GM06990 (cell line): ENCODE results near the gene ZBTB20.

ENCODE experiments used
- DNase-seq: peaks from one replicate; pipeline ENCODE4 v3.0.0-alpha.2; 2011; ENCODE audit not compliant: insufficient read length; ENCODE audit errors: extremely low read depth
- H3K27me3 ChIP-seq: replicated peaks from 2 replicates; pipeline ENCODE4 v1.6.0; 2011; ENCODE audit warnings: low read length; ENCODE audit not compliant: control insufficient read depth, insufficient read depth
- H3K36me3 ChIP-seq: 2 replicates; pipeline ENCODE4 v1.5.1; 2011; ENCODE audit warnings: low read length; ENCODE audit not compliant: control insufficient read depth, insufficient read depth
- H3K4me3 ChIP-seq: replicated peaks from 2 replicates; pipeline ENCODE4 v1.5.1; 2011; ENCODE audit warnings: low read depth, mild to moderate bottlenecking, control low read depth, low read length
- TF ChIP-seq, protein P1 (sequence below): IDR thresholded peaks from 2 replicates; pipeline ENCODE4 v1.5.1; 2011; ENCODE audit warnings: low read length, control low read depth, mild to moderate bottlenecking, inconsistent platforms; ENCODE audit not compliant: insufficient read depth, poor library complexity, severe bottlenecking

Gene ZBTB20

DNA sequence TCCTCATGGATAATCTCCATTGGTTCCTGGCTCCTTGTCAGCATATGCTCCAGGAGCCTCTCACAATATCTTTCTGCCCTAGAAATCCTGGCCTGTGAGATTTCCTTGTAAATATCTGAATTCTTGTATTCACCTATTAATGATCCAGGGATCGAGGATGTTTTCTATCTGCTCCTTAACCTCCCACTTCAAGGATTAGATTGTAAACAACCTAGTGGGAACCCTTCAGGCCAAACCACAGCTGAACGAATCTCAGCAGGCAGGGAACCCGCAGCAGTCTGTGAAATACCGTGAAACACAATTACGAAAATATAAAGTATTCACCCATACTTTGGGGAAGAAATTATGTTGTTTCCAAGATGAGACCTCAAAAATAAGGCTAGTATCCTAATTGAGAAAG, 637.3 kb downstream of the ZBTB20 start:
- TF ChIP-seq, protein P1, sequence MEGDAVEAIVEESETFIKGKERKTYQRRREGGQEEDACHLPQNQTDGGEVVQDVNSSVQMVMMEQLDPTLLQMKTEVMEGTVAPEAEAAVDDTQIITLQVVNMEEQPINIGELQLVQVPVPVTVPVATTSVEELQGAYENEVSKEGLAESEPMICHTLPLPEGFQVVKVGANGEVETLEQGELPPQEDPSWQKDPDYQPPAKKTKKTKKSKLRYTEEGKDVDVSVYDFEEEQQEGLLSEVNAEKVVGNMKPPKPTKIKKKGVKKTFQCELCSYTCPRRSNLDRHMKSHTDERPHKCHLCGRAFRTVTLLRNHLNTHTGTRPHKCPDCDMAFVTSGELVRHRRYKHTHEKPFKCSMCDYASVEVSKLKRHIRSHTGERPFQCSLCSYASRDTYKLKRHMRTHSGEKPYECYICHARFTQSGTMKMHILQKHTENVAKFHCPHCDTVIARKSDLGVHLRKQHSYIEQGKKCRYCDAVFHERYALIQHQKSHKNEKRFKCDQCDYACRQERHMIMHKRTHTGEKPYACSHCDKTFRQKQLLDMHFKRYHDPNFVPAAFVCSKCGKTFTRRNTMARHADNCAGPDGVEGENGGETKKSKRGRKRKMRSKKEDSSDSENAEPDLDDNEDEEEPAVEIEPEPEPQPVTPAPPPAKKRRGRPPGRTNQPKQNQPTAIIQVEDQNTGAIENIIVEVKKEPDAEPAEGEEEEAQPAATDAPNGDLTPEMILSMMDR = no peak
- Histone ChIP-seq H3K36me3 (no peaks in the 10 kb centered on the region), H3K27me3 (no peaks in the 10 kb centered on the region), H3K4me3 (no peak overlapping the region)
- no peak for DNase-seq

DNA sequence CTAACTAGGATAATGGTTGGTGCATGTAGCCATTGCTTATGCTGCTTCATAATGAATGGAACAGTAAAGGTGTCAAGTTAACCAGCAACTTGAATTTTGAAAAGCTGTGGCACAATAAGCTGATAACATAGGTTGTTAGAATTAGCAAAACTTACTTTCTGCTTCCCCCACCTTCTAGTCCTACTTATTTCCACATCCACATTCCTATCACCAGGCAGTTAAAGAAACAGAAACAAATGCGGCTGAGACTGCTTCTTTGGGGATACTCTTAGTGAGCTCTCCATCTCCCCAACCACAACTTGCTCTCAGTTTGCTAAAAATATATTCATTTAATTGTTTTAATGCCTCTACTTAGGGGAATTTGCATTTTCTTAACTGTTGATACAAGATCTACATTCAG, 638.1 kb downstream of the ZBTB20 start:
- TF ChIP-seq, protein P1 = no peak
- no peaks in the 10 kb centered on the region for H3K36me3 ChIP-seq
- H3K27me3 ChIP-seq = no peaks in the 10 kb centered on the region
- DNase-seq = no peak
- no peak overlapping the region for H3K4me3 ChIP-seq

DNA sequence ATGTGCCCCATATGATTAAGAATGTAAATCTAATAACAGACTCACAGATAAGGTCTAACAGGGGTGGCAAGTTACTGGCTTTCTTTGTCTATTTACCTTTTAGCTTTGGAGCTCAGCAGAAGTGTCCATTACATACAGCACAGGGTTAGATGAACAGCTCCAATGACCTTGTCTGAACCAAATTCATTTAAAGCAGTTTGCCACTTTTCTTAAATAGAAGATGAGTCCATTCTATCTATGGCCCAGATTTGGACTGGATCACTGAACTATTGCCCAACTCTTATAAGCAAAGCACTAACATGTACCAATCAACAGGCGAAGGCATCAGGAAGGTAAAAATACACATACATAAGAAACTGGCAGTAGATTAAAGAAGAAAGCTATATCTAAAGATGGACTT, 638.9 kb downstream of the ZBTB20 start:
- no peaks in the 10 kb centered on the region for H3K36me3 ChIP-seq
- DNase-seq = no peak
- H3K4me3 ChIP-seq = no peak overlapping the region
- H3K27me3 ChIP-seq = no peaks in the 10 kb centered on the region
- TF ChIP-seq, protein P1 = no peak

DNA sequence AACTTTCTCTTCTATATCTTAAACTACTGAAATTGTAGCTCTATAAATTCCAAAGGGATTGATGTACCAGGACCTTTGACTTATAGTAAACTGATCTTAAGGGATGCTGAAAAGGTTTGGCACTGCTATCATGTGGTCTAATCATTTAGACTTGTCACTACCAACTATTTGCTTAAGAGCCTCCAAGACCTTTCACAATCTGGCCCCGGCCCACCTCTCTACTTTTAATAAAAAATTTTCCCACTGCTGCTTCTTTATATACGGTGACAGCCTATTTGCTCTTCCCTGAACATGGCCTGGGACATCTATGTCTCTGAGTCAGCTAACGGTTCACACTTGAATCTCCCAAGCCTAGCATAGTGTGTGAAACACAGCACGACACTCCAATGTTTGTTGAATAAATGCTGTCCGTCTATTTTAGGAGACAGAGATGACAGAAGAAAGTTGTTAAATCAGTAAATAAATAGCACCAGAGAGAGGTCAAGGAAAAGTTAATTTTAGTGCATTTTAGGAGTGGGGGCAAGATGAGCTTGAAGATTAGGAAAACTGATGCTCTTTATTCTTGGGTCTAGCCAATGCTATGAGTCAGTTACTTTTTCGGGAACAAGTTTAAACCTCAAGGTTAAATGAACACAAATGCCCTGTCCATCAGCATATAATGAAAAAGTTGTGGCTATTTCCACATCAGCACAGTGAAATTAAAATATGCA, 640.3 kb downstream of the ZBTB20 start:
- TF ChIP-seq, protein P1 = no peak

DNA sequence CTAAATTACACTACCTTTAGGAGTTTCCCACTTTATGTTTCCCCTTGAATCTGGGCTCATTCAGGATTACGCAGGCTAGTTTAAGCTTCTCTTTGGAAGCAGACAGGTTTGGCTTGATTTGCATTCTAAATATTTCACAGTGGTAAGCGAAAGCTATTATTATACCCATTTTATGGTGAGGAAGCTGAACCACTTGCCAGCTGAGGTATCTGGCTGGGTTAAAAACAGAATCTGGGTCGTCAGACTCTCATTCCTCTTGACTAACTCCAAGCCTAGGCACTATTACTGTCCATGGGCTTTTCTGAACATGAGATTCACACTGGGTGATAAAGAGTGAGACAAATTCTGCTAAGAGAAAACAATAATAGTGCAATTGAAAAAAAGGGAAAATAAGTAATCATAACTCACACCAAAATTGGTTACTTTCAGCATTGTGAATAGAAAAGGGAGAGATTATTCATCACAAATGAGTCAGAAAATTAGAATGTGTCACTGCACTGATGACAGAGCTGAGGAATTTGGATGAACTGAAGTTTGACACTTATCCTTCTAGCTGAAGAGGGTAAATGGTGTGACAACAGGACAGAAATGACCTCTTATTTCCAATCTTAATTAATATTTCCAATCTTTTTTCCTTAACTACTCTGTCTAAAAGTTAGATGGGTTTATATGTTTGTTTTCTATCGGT, 642.0 kb downstream of the ZBTB20 start:
- Histone ChIP-seq H3K36me3 (no peaks in the 10 kb centered on the region), H3K27me3 (no peaks in the 10 kb centered on the region), H3K4me3 (no peak overlapping the region)
- no peak for DNase-seq
- TF ChIP-seq, protein P1 = no peak

More for the DNA sequence above, 640.3 kb downstream of the ZBTB20 start:
- DNase-seq = no peak
- Histone ChIP-seq H3K4me3 (no peak overlapping the region), H3K27me3 (no peaks in the 10 kb centered on the region), H3K36me3 (no peaks in the 10 kb centered on the region)

DNA sequence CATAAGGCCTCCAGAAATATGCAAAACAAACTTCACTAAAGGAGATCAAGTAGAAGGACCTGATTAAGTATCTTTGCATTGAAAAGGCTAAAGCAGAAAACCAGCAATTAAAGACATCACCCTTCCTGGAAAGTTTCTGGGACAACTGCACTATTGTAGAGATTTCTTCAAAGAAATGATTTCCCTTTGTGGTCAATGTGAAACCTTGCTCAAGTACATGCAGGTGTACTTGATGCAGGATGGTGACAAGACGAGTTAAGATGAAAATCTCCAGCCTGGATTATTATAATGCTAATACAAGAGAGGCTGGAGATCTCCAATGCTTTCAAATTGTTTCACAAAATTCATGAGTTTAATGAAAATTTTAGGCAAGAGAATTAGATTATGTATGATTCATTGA, 644.9 kb downstream of the ZBTB20 start:
- H3K36me3 ChIP-seq = no peaks in the 10 kb centered on the region
- no peak for DNase-seq
- H3K27me3 ChIP-seq = no peaks in the 10 kb centered on the region
- TF ChIP-seq, protein P1 = no peak
- H3K4me3 ChIP-seq = no peak overlapping the region
